ENCODE measurements around the gene AP3B1.

The AP3B1 gene, protein sequence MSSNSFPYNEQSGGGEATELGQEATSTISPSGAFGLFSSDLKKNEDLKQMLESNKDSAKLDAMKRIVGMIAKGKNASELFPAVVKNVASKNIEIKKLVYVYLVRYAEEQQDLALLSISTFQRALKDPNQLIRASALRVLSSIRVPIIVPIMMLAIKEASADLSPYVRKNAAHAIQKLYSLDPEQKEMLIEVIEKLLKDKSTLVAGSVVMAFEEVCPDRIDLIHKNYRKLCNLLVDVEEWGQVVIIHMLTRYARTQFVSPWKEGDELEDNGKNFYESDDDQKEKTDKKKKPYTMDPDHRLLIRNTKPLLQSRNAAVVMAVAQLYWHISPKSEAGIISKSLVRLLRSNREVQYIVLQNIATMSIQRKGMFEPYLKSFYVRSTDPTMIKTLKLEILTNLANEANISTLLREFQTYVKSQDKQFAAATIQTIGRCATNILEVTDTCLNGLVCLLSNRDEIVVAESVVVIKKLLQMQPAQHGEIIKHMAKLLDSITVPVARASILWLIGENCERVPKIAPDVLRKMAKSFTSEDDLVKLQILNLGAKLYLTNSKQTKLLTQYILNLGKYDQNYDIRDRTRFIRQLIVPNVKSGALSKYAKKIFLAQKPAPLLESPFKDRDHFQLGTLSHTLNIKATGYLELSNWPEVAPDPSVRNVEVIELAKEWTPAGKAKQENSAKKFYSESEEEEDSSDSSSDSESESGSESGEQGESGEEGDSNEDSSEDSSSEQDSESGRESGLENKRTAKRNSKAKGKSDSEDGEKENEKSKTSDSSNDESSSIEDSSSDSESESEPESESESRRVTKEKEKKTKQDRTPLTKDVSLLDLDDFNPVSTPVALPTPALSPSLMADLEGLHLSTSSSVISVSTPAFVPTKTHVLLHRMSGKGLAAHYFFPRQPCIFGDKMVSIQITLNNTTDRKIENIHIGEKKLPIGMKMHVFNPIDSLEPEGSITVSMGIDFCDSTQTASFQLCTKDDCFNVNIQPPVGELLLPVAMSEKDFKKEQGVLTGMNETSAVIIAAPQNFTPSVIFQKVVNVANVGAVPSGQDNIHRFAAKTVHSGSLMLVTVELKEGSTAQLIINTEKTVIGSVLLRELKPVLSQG

DNA sequence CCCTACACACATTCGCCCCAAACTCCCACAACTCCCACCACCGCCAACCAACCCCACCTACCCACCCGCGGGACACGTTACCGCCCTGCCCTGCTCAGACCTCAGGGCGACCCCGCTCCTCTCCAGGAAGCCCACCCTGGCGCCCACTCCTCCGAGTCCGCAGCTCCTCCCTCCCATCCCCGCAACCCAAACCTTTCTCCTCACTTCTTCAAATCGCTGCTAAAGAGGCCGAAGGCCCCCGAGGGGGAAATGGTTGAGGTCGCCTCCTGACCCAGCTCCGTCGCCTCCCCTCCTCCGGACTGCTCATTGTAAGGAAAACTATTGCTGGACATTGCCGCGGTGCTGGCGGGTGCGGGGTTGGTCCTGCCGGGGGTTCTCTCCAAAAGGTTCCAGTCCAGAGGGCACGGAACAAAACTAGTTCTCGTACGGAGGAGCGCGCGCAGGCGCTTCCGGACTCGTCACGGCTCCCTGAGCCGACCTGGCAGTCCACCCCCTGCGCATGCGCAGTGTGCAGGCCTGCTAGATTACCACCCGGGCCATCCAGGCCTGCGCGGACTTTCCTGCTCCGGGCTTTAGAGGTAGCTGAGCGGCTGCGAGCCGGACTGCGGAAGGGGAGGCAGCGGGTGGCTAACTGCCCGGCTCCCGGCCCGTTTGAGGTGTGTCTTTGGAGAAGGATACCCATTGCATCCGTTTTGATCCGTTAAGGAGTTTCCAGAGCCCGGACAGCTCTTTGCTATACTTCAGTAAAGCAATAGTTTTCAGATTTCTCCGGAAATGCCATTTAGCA lies at the start of gene AP3B1:
Gene AP3B1 (minus strand): TSS at position 451 of the 787 bp plus-strand sequence. CDS start 119 bp downstream, at position 332.
- peak; percentile 99 for DNase-seq

DNA sequence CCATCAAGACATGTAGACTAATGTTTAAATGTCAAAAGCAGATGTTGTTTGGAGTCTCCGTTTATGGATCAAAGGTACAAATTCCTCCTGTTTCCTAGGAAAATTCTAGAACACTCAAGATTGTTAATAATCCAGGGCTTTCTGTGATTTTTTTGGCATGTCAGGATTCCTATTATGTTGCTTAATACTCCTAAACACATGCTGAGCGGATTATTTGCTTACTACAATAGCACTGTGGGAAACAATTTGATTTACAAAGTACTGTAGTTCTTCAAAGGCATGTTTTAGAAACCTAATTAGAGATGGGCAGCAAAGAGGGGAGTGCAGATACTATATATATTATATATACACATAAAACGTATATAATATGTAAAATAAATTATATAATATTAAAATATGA lies 46.9 kb upstream of the AP3B1 start:
- DNase-seq: no peak

DNA sequence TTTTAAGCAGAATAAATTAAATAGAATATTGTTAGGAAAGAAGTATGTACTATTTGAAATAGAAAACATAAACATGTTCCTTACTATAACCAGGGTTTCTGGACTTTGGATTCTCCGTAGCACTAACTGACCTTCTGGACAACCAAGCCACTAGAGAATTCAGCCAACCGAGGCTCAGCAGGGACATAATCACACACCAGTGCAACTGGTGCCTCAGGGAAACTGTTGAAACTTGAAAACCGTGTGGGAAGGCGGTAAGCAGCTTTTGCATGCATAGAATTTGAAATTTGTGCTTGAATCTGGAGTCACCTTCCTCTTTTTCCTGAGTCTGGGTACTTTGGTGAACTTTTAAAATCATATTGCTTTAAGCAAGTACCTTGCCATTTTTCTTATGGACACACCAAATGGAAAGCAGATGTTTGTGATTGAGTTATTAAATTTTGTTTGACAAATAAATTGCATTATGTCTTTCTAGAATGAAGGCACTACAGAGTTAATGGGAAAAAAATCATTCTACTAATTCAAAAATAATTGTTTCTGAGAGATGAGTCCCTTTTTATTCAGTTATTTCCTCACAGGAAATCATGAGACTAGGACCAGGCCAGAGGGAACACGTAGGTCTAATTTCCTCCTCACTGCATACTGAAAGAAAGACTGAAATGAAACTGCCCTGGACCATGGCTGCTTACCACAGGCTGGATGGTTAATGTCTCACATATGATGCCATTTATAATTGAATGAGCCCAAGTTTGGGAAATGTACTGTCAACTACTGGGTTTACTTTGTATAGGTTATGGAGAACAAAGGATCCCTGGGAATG lies 45.3 kb upstream of the AP3B1 start:
- no peak for DNase-seq

DNA sequence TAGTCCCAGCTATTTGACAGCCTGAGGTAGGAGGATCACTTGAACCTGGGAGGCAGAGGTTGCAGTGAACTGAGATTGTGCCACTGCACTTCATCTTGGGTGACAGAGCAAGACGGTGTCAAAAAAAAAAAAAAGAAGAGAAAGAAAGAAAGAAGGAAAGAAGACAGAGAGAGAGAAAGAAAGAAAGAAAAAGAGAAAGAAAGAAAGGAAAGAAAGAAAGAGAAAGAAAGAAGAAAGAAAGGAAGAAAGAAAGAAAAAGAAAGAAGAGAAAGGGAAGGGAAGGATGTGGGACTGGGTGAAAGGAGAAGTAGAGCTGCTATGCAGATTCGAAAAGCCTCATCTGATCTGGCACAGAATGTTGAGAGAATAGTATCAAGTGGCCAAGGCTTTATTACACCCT lies 42.2 kb upstream of the AP3B1 start:
- no peak for DNase-seq

DNA sequence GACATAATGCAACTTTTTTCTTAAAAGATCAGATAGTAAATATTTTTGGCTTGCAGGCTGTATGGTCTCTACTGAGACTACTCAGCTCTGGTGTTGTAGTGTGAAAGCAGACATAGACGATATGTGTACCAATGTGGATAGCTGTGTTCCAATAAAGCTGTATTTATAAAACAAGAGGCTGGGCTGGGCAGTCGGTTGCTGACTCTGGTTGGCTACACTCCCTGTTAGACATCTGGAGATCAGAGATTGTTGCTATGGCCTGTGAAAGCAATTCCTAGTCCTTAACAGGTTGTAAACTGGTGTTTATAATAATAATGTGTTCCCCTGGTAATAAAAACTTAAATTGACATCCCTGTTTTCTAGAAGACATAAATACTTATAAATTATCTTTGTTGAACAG lies 41.5 kb upstream of the AP3B1 start:
- DNase-seq: no peak

DNA sequence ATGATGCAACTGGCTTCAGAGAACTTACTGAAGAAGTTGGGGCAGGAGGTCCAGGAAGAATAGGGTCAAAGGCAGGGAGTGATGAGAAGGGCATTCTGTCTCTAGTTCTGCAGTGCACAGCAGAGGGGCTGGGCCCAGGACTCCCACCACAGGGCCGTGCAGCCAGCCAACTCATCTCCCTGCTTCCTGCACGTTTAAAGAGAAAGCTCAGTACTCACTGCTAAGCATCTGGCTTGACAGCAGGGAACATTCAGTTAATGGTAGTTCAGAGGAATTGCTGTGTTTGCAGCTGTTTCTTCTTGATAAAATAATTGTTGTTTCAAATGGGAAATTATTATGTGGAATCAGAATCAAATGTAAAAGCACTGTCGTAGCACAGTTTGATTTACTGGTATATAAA lies 40.3 kb upstream of the AP3B1 start:
- DNase-seq: no peak

DNA sequence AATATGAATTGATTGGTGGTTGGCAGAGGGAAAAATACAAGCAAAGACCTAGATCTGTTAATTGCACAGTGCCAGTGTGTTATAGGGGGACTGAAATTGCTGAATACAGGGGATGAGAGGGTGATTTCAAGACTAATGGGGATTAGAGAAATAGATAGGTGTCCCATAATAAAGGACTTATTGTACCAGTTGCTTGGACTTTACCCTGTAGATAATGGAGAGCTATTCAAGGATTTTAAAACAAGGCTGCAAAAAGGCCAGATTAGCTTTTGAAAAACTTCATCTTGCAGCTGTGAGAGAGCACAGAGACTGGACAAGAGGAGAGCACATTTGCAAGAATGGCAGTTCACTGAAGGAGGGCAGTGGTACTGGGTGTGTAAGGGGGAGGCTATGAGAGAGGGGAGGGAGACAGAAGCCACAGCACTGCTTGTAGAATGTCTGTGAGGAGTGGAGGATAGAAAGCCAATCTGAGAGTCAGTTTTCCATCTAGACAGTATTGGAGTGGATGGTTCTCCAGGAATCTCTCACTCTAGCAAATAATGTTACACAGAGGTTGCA lies 37.1 kb upstream of the AP3B1 start:
- no peak for DNase-seq

DNA sequence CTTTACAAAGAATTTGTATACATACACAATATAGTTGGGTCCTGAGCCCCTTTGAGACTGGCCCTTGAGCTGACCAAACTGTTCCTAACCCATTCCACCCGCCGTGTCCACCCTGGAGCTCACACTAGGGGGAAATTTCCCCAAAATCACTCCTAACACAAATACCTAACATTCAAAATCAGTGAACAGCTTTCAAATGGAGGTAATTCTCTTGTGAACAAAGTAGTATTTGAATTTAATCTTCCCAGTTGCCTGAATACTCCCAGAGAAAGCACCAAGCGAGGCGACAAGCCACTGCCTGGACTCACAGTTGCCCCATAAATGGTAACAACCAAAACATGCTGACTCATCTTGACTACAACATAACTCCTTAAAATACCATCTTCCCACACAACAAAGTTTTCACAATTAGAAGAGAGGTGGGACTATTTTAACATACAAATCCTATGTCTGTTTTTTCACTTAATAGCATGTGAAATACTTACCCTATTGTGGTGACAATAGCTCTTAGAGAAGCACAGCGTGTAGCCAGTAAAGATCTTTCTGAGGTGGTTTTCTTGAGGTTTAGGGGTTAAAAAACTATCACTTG lies 34.2 kb upstream of the AP3B1 start:
- no peak for DNase-seq

DNA sequence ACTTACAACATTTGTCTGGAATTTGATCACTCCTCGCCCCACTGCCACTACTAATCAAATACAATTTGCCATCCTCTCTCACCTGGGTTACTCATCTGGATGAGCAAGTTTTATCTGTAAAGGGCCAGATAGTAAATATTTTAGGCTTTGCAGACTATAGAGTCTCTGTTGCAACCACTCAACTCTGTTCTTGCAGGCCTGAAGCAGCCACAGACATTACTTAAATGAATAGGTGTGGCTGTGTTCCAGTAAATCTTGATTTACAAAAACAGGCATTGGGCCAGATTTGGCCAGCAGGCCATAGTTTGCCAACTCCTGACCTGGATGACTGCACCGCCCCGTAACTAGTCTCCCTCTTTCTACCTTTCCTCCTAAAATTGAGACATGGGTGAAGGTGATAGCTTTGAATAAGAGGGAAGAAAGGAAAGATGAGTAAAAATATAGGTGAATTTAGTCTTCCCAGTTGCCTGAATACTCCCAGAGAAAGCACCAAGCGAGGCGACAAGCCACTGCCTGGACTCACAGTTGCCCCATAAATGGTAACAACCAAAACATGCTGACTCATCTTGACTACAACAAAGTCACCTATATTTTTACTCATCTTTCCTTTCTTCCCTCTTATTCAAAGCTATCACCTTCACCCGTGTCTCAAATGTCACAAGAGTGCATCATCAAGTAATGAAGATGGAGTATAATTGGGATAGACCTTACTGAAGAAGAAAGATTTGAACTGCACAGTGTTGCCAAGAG lies 33.4 kb upstream of the AP3B1 start:
- no peak for DNase-seq

DNA sequence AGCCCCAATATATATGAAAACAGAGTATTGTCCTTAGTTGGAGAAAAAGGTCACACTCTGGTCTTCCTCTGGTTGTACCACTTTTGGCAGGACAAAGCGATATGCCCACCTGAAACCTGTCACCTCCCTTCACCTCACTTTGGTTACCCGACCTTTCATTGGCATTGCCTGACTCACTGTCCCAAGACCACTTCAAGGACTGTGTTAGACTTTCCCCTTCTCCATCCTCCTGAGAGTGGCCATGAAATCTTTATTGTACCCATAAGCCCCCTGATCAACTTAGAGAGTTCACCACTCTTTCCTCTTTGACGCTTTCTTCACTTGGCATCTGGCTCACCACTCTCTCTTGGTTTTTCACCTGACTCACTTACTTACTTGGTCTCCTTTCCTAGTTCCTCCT lies 32.4 kb upstream of the AP3B1 start:
- no peak for DNase-seq

DNA sequence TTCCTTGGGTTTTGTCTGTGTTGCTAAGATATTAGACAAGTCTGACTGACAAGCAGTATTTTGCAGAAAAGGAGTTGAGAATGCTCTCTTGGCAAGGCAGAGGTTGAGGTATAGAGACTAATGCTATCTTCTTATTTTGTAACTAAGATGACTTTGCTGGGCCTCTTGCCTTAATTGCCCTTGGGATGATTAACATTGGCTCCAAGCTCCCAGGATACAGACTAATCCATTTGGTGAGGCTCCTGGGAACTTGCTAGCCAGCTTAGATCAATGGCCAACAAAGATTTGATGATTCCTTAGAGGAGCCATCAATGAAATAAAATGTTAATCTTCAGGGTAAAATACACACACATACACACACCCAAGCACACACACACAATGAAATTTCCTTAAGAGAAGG lies 28.7 kb upstream of the AP3B1 start:
- no peak for DNase-seq

DNA sequence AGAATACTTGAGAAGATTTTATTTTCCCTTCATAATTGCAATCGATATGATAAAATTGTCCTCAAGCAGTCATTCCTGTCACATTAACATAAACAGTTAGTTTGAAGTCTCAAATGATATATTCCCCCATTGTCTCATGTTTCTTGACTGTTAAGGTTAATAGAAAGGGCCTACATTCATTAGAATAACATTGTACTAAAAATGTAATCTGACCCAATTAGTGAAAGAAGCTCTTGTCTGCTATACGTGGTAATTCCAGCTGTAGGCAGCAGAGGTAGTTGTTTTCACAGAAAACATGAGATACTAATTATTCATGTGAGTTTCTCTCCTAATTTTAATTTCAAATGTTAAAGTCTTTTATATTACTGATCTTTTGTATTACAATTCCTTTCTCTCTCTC lies 25.9 kb upstream of the AP3B1 start:
- DNase-seq: no peak

DNA sequence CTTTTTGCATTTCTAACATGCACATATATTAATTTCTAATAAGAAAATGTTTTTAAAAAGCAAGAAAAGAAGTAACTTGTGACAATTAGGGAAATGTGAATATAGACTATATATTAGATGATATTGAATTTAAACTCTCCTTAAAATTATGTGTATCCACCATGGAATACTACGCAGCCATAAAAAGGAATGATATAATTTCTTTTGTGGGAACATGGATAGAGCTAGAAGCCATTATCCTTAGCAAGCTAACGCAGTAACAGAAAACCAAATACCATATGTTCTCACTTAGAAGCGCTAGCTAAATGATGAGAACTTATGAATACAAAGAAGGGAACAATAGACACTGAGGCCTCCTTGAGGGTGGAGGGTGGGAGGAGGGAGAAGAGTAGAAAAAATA lies 23.8 kb upstream of the AP3B1 start:
- no peak for DNase-seq

DNA sequence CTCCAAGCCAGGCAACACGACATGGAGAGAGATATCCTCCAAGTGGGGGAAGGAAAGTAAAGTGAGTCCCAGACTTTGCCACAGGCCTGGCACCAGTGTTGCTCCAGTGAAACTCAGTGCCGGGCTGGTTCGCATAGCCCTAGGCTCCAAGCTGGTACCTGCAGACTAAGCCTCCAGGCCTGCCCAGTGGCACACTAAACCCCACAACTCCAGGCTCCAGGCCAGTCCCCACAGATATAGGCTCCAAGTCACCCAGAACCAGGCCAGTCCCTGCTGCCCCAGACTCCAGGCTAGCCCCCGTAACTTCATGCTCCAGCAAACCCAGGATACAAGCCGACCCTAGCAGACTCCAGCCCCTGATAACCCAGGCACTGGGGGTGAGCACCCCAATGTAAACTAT lies 23.0 kb upstream of the AP3B1 start:
- DNase-seq: no peak

DNA sequence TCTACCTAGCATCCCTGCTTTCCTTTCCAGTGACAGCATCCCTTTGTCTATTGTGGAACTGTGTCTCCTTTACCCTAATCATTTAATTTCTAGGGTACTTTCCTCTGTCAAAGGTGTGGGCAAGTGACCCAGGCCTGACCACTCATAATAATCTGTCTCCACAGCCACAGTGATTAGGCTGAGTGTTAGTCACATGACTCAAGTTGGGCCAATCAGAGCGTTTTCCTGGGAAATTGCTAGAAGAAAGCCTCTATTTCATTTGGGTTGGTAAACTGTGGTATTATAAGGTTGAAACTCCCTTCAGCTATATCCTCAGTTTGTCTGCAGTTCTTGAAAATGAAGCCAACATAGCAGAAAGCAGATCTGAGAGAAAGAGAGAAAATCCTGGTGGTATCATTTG lies 14.2 kb upstream of the AP3B1 start:
- DNase-seq: no peak

DNA sequence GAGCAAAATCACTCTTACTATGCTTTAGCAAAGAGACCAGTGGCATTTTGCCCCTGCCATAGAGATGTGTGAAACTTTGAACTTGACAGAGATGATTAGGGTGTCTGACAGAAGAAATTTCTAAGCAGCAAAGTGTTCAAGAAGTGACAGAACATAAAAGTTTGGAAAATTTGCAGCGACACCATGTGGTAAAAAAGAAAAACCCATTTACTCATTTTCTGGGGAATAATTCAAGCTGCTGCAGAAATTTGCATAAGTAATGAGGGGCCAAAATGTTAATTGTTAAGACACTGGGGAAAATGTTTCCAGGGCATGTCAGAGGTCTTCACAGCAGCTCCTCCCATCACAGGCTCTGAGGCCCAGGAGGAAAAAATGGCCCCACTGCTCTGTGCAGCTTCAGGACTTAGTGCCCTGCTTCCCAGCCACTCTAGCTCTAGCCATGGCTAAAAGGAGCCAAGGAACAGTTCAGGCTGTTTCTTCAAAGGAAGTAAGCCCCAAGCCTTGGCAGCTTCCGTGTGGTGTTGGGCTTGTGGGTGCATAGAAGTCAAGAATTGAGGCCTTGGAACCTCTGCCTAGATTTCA lies 6.1 kb upstream of the AP3B1 start:
- DNase-seq: peak; percentile 17

DNA sequence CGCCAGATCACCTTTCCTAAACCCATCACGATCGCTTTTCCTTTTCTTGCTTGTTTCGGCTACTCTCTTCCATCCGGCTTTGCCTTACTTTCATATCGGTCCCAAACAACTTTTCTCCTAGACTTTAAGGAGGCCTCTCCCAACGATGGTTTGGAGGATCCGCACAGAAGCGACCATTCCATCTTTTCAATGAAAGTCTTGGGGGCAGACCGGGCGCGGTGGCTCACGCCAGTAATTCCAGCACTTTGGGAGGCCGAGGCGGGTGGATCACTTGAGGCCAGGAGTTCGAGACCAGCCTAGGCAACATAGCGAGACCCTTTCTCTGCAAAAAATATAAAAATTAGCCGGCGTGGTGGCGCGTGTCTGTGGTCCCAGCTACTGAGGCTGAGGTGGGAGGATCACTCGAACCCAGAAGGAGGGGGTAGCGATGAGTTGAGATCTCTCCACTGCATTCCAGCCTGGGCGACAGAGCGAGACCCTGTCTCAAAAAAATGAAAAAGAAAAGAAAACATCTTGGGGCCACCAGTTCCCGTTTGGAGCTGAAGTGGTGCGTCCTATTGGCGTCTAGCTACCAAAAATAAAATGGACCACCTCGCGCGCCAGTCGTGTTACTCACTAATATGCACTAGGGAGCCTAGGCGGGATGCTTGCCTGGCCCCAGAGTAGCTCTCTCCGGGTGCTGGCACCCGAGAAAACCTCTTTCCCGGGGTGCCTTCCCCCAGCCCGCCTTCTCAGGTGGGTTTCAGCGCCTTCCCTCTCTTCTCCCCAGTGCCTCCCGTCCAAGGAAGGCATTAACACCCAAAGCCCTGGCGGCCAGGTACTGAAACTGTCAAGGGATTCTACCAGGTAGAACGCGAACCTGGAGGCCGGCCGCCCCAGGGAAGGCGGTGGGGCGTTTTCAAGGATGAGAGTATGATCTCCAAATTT lies 800 bp upstream of the AP3B1 start:
- DNase-seq: peak; percentile 42

DNA sequence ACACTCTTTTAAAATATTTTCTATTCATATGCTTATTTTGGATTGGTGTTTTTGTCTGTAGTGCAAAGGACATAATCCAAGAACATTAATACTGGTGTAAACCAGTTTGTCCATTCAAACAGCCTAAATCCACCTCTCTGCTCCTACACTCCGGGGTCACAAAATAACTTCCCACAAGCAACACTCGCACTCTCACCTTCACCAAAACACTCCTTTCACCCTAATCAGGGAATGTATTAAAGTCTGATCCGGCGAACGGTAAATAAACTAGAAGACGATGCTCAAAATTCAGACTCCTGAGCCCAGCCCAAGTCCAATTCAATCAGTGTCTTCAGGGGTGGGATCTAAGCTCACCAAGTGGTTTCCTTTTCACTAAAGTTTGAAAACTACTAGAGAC lies 649 bp downstream of the AP3B1 start:
- no peak for DNase-seq

DNA sequence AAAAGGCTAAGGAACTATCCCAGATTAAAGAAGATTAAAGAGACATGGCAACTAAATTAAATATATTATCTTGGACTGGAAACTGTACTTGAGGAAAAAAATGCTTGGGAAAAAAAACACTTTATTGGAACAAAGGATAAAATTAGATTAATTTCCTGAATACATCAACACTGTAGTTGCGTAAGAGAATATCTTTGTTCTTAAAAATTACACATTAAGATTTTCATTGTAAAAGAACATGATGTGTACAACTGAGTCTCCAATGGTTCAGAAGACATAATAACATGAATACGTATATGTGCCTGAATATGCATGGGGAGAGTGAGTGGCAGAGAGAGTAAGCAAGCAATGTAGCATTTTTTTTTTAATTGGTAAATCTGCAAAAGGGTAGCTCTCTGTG lies 2.8 kb downstream of the AP3B1 start:
- no peak for DNase-seq
